B cell (primary cell): ENCODE results near the gene M6PR. TPM values are rescaled to one million over a fixed set of nuclear protein-coding genes. Genes with fewer than 3 reads are reported as not detected.

ENCODE experiments used
- ATAC-seq: fragments of 200-7000 bp; cut with Tn5 transposase; one replicate; pipeline ENCODE4 v1.10.0; 2021; ENCODE audit warnings: low read depth, mild to moderate bottlenecking, moderate number of reproducible peaks, moderate library complexity
- CTCF ChIA-PET: fragments of 350-600 bp; sonication (Branson Sonifier 250); formaldehyde crosslinking; loops from one replicate; lab custom pipeline; 2021; ENCODE audit warnings: antibody characterized with exemption, inconsistent platforms; lab: Charles Lee
- POLR2A ChIA-PET: fragments of 350-600 bp; sonication (Branson Sonifier 250); formaldehyde crosslinking; loops from one replicate; lab custom pipeline; 2021; ENCODE audit warnings: antibody characterized with exemption; lab: Charles Lee
- DNase-seq: peaks from one replicate; pipeline ENCODE4 v3.0.0; 2013
- H2AFZ ChIP-seq: 2 replicates; pipeline ENCODE4 v1.6.1; 2012; ENCODE audit warnings: mild to moderate bottlenecking, low read depth, low read length; ENCODE audit not compliant: insufficient read depth, poor library complexity, severe bottlenecking
- H3K27ac ChIP-seq, 2 donors: 1 replicate in 1 of 2; 2 replicates in 1 of 2; pipeline ENCODE4 v1.5.1; 2012 to 2013; ENCODE audit warnings: low read length in 2 of 2, mild to moderate bottlenecking in 2 of 2, moderate library complexity in 1 of 2
- H3K27me3 ChIP-seq, 4 experiments: fragments of 200-600 bp in 1 of 4; sonication (generic) in 1 of 4; replicated peaks in 1 of 4; 1 replicate in 2 of 4; 2 replicates in 2 of 4; pipeline versions ENCODE4 v1.6.1 to v1.7.0; 2013 to 2016; ENCODE audit warnings: low read length in 3 of 4, mild to moderate bottlenecking in 2 of 4, mixed read lengths in 1 of 4, moderate library complexity in 1 of 4; ENCODE audit not compliant: insufficient read depth in 4 of 4, control insufficient read depth in 3 of 4; ENCODE audit errors: control extremely low read depth in 1 of 4
- H3K36me3 ChIP-seq, 2 experiments: replicated peaks in 1 of 2; 1 replicate in 1 of 2; 2 replicates in 1 of 2; pipeline versions ENCODE4 v1.6.1 to v1.7.1; 2013; ENCODE audit warnings: low read length in 1 of 2; ENCODE audit not compliant: insufficient read depth in 2 of 2, control insufficient read depth in 1 of 2; ENCODE audit errors: control extremely low read depth in 1 of 2, extremely low read depth in 1 of 2
- H3K4me1 ChIP-seq, 2 donors: fragments of 200-600 bp in 1 of 2; sonication (generic) in 1 of 2; 1 replicate in 1 of 2; 2 replicates in 1 of 2; pipeline versions ENCODE4 v1.5.1 to v1.6.1; 2013 to 2017; ENCODE audit warnings: low read length in 2 of 2; ENCODE audit not compliant: control insufficient read depth in 2 of 2, insufficient read depth in 2 of 2
- H3K4me2 ChIP-seq: replicated peaks from 2 replicates; pipeline ENCODE3; 2012; ENCODE audit warnings: mild to moderate bottlenecking, low read depth, low read length; ENCODE audit not compliant: poor library complexity, severe bottlenecking
- H3K4me3 ChIP-seq, 5 experiments: fragments of 200-600 bp in 1 of 5; sonication (generic) in 1 of 5; 1 replicate in 3 of 5; 2 replicates in 2 of 5; pipeline versions ENCODE4 v1.5.1 to v1.7.0; 2011 to 2016; ENCODE audit warnings: low read length in 4 of 5, mild to moderate bottlenecking in 4 of 5, low read depth in 2 of 5, control low read depth in 1 of 5, moderate library complexity in 1 of 5; ENCODE audit not compliant: insufficient read depth in 1 of 5; ENCODE audit errors: control extremely low read depth in 1 of 5, extremely low read depth in 1 of 5
- H3K79me2 ChIP-seq: fragments of 200-600 bp; sonication (generic); one replicate; pipeline ENCODE4 v1.6.0; 2016; ENCODE audit warnings: low read length; ENCODE audit not compliant: control insufficient read depth, insufficient read depth
- H3K9ac ChIP-seq: fragments of 200-600 bp; sonication (generic); 2 replicates; pipeline ENCODE4 v1.6.1; 2017; ENCODE audit warnings: mild to moderate bottlenecking, low read length, moderate library complexity
- H3K9me3 ChIP-seq, 3 donors: one replicate each; pipeline versions ENCODE4 v1.6.1 to v1.7.1; 2013; ENCODE audit warnings: low read length in 2 of 3; ENCODE audit not compliant: control insufficient read depth in 2 of 3, insufficient read depth in 1 of 3; ENCODE audit errors: control extremely low read depth in 1 of 3
- H4K20me1 ChIP-seq: 2 replicates; pipeline ENCODE4 v1.6.0; 2012; ENCODE audit warnings: mild to moderate bottlenecking, low read length; ENCODE audit not compliant: insufficient read depth, control insufficient read depth, poor library complexity, severe bottlenecking
- H3K27ac Mint-ChIP-seq: one replicate; pipeline ENCODE4 v1.8.0; 2021; ENCODE audit warnings: mixed read lengths
- H3K27me3 Mint-ChIP-seq: one replicate; pipeline ENCODE4 v1.8.0; 2021; ENCODE audit warnings: mixed read lengths
- H3K4me1 Mint-ChIP-seq: one replicate; pipeline ENCODE4 v1.8.0; 2021; ENCODE audit warnings: mixed read lengths
- H3K4me3 Mint-ChIP-seq: one replicate; pipeline ENCODE4 v1.8.0; 2021; ENCODE audit warnings: mixed read lengths
- H3K9me3 Mint-ChIP-seq: one replicate; pipeline ENCODE4 v1.8.0; 2022; ENCODE audit warnings: mixed read lengths; ENCODE audit not compliant: insufficient read depth
- EZH2 ChIP-seq: IDR thresholded peaks from 2 replicates; pipeline ENCODE4 v1.6.1; 2012; ENCODE audit warnings: borderline replicate concordance, low read depth, mild to moderate bottlenecking, moderate library complexity, low read length; ENCODE audit not compliant: insufficient read depth, poor library complexity, severe bottlenecking
- WGBS: methylation state at CpG from one replicate; pipeline ENCODE4 v1.1.5; 2013; ENCODE audit warnings: missing lambda C conversion rate; ENCODE audit not compliant: insufficient coverage; 5-methylcytosine and 5-hydroxymethylcytosine counted together
- intact Hi-C: fragments of 100-400 bp; cut with micrococcal nuclease; formaldehyde crosslinking; loops from one replicate; pipeline ENCODE4 v1.10.0; 2022
- polyA plus RNA-seq: library from polyadenylated mRNA; depleted of rRNA; stranded (reverse); fragments of >200 nt; gene quantifications from 2 replicates; pipeline ENCODE4 v1.2.3, GENCODE V29; 2012
- total RNA-seq, 2 donors: library from RNA; stranded (reverse); fragments of 120-200 nt in 1 of 2; gene quantifications; 1 replicate in 1 of 2; 2 replicates in 1 of 2; pipeline versions ENCODE4 v1.2.3 to v1.2.4, GENCODE V29; 2013 to 2022
- TF ChIP-seq, protein P1 (sequence below): fragments of 200-600 bp; IDR thresholded peaks from one replicate; pipeline ENCODE4 v1.8.0; 2022; ENCODE audit warnings: antibody characterized with exemption, mild to moderate bottlenecking

M6PR gene
- total and polyA plus RNA-seq, 2 donors (not counting 1 experiment from before 2014, with no cell fraction given): 58.8 to 204 TPM

DNA sequence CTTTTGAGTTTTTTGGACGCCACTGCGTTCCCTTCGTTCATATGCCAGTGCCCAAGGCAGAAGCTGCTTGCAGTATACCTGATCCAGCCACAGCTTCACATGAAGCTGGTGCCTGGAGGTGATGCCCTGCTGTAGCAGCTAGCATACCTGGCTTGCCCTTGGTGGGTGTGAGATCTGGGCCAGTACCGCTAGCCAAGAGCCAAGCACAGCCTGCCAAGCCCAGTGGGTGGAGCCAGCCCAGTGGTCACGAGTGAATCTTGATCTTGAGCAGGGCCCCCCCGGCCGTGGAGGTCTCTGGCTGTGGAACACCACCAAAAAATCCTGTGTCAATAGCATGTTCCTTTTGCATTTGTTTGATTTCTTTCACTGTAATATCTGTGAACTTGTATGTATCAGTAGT lies 7.3 kb upstream of the M6PR start:
- H3K36me3 ChIP-seq: no peaks in the 10 kb centered on the region
- H3K27me3 Mint-ChIP-seq: no peaks in the 10 kb centered on the region
- peaks cover under 1% of the 10 kb centered on the region for H3K4me1 Mint-ChIP-seq
- peaks cover 15% of the 10 kb centered on the region for H3K79me2 ChIP-seq
- no peaks in the 10 kb centered on the region for H4K20me1 ChIP-seq
- peaks cover 0 to 6% (median 0%) of the 10 kb centered on the region in 3 donors for H3K9me3 ChIP-seq
- DNase-seq (no peak), ATAC-seq (no peak)
- no peaks in the 10 kb centered on the region for H3K4me1 ChIP-seq
- H3K4me3 ChIP-seq: no peak overlapping the region
- no peak overlapping the region for H3K27ac Mint-ChIP-seq
- H2AFZ ChIP-seq: no peak overlapping the region
- H3K4me3 Mint-ChIP-seq: no peak overlapping the region
- no peak overlapping the region for H3K4me2 ChIP-seq
- H3K27ac ChIP-seq: no peak overlapping the region
- no peaks in the 10 kb centered on the region for H3K27me3 ChIP-seq
- ChIA-PET POLR2A (no interaction called here), CTCF (no interaction called here)
- no peak overlapping the region for H3K9ac ChIP-seq
- 98% methylated on average over 5 of the region's 7 CpGs for WGBS
- no peaks in the 10 kb centered on the region for H3K9me3 Mint-ChIP-seq
- intact Hi-C loops: loop anchor here (10.0 kb wide), 1 partner anchor 62 kb away; no protein-coding TSS in a partner anchor
- no peak for TF ChIP-seq EZH2
- TF ChIP-seq, protein P1, sequence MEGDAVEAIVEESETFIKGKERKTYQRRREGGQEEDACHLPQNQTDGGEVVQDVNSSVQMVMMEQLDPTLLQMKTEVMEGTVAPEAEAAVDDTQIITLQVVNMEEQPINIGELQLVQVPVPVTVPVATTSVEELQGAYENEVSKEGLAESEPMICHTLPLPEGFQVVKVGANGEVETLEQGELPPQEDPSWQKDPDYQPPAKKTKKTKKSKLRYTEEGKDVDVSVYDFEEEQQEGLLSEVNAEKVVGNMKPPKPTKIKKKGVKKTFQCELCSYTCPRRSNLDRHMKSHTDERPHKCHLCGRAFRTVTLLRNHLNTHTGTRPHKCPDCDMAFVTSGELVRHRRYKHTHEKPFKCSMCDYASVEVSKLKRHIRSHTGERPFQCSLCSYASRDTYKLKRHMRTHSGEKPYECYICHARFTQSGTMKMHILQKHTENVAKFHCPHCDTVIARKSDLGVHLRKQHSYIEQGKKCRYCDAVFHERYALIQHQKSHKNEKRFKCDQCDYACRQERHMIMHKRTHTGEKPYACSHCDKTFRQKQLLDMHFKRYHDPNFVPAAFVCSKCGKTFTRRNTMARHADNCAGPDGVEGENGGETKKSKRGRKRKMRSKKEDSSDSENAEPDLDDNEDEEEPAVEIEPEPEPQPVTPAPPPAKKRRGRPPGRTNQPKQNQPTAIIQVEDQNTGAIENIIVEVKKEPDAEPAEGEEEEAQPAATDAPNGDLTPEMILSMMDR: no peak

DNA sequence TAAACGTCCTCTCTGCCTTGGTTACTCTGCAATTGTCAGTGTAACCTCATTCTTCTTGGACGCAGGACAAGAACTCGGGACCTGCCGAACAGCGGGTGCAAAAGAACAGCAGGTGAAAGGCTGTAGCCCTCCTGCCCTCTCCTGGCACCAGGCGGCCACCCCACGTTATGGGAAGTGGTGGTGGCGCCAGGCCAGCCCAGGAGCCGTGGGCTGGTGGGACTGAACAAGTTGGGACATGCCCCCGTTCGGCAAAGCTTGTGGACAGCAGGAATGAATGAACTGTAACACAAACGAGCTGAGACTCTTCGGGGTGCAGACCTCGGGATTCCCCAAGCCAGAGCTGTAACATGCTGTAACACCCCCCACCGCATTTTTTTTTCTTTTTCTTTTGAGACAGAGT lies 6.6 kb upstream of the M6PR start:
- POLR2A ChIA-PET: no interaction called here
- no peak for DNase-seq
- no peak overlapping the region for H3K27ac ChIP-seq
- CTCF ChIA-PET: no interaction called here
- ATAC-seq: no peak
- H3K4me1 Mint-ChIP-seq: peaks cover 5% of the 10 kb centered on the region
- H3K27me3 Mint-ChIP-seq: no peaks in the 10 kb centered on the region
- no peak for TF ChIP-seq EZH2
- TF ChIP-seq, protein P1: no peak
- no peak overlapping the region for H3K4me2 ChIP-seq
- H3K4me3 ChIP-seq: no peak overlapping the region
- intact Hi-C loops: loop anchor here (10.0 kb wide), 1 partner anchor 61 kb away; no protein-coding TSS in a partner anchor
- H3K27ac Mint-ChIP-seq: no peak overlapping the region
- no peak overlapping the region for H2AFZ ChIP-seq
- no peaks in the 10 kb centered on the region for H3K9me3 Mint-ChIP-seq
- no peak overlapping the region for H3K4me3 Mint-ChIP-seq
- H3K9me3 ChIP-seq: peaks cover 0 to 6% (median 0%) of the 10 kb centered on the region in 3 donors
- H3K4me1 ChIP-seq: peaks cover 2 to 3% of the 10 kb centered on the region in 2 donors
- 96% methylated on average over 15 of the region's 15 CpGs for WGBS
- no peaks in the 10 kb centered on the region for H3K36me3 ChIP-seq
- no peak overlapping the region for H3K9ac ChIP-seq
- no peaks in the 10 kb centered on the region for H3K27me3 ChIP-seq
- H4K20me1 ChIP-seq: no peaks in the 10 kb centered on the region
- H3K79me2 ChIP-seq: peaks cover 22% of the 10 kb centered on the region
